ENCODE results near the gene PRICKLE2.

Gene PRICKLE2

DNA sequence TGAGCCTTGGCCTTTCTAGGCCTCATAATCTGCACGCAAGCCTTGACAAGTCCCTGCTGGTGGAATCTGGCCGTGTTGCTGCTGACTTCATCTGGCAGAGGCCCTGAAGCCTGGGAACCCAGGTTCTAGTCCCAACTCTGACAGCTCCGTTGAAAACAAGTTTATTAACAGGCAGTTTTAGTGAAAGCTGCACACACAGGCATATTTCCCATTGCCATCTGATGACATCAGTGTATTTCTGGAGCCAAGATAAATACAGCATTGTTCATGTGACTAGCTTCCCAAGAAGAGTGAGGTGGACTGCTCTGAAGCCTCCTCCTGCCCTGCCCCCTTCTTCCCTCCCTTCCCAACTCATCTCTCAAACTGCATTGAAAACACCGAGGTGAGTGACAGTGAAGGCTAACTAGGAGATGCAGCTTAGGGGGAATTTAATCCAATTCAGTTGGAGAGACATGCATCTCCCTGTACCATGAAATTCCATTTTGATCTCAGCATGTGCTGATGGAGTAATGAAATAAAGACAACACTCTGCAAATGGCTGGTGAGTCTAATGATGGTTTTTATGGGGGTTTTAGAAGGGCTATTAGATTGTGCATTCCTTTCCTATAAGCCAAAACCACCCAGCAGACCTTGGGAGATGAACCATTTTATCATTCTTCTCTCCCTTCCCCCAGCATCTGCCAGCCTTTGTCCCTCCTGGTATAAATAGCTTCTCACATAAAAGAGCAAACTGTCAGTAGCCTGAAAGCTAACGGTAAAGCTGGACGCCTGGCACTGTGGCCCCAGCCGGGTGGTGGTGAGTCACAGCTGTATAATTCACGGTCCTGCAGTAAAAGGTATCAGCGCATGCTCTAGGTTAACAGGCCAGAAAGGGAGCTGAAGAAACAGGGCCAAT, 38.0 kb downstream of the PRICKLE2 start:
- no peak for DNase-seq

DNA sequence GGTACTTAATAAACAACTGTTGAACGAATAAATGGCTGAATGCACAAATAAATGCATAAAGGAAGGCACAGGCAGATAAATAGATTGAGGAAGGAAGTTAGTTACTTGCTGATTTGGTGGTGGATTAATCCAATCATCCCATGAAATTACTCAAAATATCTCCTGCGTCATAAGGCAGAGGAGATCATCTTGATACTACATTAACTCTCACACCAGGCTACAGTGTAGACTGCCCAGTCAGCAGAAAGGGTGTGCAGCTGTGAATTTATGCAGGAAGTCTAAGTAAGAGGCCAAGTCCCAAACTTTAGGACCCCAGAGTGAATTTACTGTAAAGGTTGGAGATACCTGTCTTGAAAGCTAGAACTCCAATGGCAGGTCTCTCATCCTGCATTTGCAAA, 38.6 kb downstream of the PRICKLE2 start:
- DNase-seq, result no peak

- DNase-seq, result no peak
Measured at GRCh38 chr3:64185436-64185835, 39.8 kb downstream of the PRICKLE2 start.

DNA sequence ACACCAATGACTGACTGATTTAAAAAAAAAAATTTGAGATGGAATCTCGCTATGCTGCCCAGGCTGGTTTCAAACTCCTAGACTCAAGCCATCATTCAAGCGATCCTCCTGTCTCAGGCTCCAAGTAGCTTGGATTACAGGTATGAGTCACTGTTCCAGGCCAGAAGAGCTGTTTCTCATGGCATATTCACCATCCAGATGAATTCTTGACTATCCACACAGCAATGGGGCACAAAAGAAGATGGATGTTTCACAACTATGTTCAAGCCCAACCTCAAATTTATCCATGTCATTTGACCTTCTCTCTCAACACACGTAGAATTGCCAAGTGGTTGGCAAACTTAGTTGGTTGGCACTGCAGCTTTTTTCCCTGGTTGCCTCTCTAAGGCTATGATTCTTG, 40.6 kb downstream of the PRICKLE2 start:
- no peak for DNase-seq

DNA sequence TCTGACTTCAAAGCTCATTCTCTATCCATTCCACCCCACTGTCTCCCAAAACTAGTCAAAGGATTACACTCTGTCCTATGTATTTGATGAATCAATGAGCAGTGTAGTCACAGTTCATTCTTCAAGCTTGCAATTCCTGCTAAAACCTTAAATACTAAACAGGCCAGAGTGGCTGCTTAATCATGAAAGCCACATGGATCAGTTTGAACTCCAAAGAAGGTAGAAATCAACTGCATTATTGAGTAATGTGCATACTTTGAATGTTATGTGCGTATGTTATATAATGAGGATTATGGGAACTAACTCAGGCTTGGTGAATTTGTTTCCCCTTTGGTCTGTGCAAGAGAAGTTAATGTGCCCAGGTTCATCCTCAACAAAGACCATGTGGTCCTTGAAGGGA, 45.4 kb downstream of the PRICKLE2 start:
- DNase-seq, result no peak

DNA sequence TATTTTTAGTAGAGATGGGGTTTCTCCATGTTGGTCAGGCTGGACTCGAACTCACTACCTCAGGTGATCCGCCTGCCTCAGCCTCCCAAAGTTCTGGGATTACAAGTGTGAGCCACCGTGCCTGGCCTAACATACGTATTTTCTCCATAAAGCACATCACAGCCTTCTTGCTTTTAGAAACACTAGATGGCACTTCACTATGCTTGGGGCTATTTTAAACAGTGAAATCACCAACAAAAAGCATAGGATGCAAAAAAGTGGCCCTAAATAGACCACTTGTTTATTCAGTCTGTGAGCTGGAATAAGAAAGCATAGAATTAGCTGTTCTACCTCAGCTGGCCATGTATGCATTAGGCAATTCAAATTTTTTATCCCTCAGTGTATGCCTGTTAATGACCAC, 46.0 kb downstream of the PRICKLE2 start:
- no peak for DNase-seq

DNA sequence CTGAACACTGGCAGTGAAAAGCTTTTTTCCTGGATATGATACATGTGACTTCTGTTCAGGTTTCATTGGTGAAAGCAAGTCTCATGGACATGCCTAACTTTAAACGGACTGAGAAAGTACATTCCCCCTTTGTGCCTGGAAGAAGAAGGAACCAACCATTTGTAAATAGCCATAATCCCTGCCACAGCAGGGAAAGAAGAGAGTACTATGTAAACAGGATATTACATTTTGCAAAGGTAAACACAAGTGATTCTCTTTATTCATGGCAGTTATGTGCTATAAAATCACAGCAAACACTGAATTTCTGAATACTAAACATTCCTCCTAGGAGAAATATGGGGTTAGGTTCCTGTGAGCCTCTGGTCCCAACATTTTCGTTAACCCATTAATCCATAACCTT, 46.8 kb downstream of the PRICKLE2 start:
- DNase-seq, result no peak

DNA sequence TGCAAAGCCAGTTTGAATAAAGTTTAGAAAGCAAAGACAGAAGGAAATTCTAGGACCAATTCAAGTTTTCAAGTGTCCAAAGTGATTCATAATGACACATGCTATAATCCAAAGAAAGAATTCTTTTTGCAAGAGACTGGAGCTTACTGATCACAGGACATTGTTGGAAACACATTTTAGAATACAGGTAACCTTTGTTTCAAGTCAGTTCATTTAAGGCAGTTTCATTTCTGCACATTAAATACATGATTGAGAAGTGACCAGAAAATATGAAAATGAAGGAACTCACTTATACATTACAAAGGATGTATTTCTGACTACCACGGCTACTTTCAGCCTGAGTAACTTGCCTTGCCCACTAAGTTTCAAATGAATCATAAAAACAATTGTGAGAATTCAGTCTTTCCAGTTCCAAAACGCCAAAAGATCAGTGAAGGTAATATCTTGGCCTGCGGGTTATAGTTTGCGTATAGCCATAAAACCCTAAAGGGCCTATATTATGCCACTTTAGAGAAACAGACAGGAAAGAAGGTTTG, 48.7 kb downstream of the PRICKLE2 start:
- no peak for DNase-seq

DNA sequence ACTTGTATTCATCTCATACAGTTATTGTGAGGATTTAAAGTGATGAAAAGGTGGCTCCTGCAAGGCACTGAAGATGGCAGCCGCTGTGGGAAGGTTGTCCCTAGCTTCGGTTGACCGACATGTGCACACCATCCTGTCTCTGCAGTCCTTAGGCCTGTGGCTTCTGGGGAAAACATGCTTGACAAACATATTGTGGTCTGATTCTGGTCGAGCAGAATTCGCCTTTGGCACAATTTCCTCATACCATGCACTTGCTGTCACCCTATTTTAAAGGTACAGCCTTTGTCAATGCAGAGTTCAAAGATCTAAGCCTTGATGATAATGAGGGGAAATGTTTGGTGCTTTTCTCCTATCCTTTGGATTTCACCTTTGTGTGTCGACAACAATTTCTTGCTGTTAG, 50.9 kb downstream of the PRICKLE2 start:
- no peak for DNase-seq

GRCh38 chr3:64173563-64173962, 51.7 kb downstream of the PRICKLE2 start:
- no peak for DNase-seq

DNA sequence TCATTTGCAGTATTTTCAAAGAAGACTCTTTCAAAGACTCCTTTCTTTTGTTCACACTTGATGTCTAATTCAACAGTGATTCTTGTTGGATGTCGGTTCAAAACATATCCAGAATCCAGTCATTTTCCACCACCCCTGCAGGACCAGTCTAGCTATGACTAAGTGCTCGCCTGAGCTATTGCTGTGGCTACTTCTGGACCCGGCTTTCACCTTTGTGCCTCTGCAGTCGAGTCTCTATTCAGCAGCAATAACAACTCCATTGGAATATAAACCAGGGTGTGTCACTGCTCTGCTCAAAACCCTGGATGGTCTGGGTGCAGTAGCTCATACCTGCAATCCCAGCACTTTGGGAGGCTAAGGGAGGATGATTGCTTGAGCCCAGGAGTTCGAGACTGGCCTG, 55.0 kb downstream of the PRICKLE2 start:
- DNase-seq, result no peak

DNA sequence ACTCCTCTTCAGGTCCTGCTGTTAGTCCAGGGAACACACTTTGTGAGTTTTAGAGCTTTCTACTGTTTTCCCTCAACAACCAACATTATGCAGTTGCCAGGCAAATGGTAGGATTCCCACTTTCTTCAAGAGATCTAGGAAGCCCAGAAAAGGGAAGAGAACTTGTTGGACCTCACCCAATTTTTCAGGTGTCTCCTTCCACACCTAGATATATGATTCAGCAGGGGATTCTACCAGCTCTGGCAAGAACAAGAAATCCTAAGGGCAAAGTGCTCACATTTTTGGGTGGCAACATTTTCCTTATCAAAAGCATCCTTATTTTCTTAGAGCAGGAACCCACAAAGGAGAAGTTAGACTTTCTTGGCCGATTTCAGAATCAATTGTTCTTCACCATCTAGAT, 57.4 kb downstream of the PRICKLE2 start:
- no peak for DNase-seq

DNA sequence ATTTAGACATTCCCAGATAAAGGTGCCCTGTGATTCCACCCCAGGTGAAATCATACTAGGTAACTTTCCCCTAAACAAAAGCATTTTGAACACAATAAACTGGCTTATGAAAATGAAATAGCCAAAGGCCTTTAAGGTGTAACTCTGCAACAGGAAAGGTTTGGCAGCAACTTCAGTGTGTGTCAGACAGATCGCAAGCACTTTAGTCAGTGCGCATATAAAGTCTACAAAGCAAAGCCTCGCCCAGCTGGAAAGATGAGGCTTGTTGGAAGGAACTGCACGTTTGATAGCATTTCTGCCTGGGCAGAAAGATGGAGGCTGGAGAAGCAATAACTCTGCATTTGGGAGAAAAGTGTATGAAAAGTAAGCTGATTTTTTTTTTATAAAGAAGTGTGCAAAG, 57.9 kb downstream of the PRICKLE2 start:
- DNase-seq, result no peak

- no peak for DNase-seq
Measured at GRCh38 chr3:64166584-64167162, 58.6 kb downstream of the PRICKLE2 start.

GRCh38 chr3:64164349-64164748, 60.9 kb downstream of the PRICKLE2 start:
- no peak for DNase-seq

DNA sequence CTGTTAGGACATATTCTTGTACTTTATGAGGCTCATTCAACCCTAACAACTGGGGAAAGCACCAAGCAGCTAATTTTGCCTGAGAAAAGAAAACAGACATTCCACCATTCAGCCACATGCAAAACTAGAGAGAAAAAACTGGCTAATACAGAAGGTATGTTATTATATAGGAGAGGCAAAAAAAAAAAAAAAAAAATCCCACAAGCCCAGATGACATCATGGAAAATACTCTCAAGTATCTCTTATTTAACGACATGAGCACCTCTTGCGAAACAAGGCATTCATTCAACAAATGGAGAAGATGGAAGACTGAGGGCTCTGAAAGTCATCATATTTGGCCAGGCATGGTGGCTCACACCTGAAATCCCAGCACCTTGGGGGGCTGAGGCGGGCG, 61.5 kb downstream of the PRICKLE2 start:
- DNase-seq, result no peak

GRCh38 chr3:64163019-64163754, 62.1 kb downstream of the PRICKLE2 start:
- DNase-seq, result no peak

DNA sequence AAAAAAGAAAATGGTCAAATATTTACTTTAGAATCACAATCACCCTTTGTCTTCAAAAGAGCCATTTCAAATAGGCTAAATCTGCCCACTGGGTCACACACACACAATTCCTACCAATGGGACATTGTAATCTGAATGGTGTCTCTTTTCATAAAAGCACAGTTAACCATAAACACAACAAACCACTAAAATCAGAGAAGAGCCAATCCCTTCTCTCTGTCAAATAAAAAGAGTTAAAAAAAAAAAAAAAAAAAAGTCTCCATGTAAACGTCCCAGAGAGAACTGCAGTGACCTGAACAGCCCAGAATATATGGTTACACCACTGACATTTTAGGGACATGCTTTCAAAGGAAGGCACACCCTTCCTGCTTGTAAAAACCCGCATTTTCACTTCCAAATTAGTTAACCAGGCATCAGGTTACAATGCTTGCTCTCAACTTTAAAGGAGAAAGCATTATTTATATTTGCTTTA, 63.7 kb downstream of the PRICKLE2 start:
- no peak for DNase-seq

DNA sequence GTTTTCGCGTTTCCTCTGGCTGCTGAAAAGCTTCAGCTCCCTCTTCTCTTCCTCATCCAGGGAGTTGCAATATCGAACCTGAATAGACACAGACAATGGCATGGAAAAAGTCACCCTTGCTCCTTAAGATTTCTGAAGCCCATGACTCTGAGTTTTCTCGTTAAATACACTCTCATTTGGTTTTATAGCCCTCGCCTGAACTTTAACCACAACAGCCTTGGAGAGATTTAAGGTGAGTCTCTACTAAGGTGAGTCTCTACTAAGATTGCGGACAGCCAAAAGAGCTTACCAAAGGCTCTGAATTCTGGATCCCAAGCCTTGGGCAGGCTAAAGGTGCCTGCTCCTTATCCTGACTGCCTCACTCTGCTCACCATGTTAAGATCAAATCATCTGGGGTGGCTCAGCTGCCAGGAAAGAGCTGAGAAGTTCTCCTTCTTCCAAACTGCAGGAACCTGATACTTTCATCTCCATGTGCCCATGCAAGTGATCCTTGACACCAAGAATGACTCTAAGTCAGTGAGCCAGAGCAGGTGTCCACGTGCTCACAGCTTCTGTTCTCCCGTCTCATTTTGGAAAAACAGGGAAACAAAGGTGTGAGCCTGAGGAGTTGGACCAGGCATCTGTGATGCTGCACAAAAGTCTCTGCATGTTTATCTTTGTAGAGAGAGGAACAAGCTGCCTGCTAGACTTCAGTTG, 65.1 kb downstream of the PRICKLE2 start:
- DNase-seq, result no peak

GRCh38 chr3:64158334-64158733, 66.9 kb downstream of the PRICKLE2 start:
- DNase-seq, result no peak

- DNase-seq, result no peak
Measured at GRCh38 chr3:64157150-64158035, 67.9 kb downstream of the PRICKLE2 start.

GRCh38 chr3:64155328-64155727, 69.9 kb downstream of the PRICKLE2 start:
- no peak for DNase-seq
